ENCODE data around the gene MORC2.

MORC2 gene

DNA sequence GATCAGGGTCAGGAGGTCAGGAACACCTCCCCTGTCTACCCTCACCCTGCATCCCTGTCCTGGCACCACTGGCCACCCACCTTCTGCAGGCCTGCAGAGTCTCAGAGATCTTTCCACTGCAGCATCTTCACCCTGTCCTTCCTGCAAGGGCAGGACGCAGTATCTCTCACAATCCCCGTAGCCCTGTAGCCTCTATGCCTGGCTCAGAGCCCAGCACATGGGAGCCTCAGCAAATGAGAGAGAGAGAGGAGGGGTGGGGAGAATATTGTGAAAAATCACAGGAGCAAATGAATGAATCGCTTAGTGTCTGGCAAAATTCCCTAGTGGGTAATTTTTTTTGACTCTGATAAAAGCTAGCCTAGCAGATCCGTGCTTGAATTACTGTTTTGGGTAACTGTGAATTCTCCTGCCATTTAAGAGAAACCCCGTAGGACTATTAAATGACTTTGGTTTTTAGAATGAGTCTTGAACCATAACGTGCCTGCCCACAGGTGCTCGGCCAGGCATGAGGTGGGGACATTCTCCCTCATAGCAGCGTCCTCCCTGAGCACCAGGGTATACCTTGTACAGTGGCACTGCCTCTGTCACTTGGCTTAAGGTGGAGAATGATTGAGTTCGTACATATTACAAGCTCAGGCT, 91.5 kb downstream of the MORC2 start:
- Histone ChIP-seq H3K4me1 (ENCODE audit: insufficient read depth, low read length) (no peaks in the 10 kb centered on the region), H3K27ac (ENCODE audit: low read depth, low read length) (no peak overlapping the region), H3K4me3 (ENCODE audit: low read depth in 1 of 2, low read length in 2 of 2) (no peak overlapping the region), H3K9ac (ENCODE audit: low read length) (no peak overlapping the region), H3K9me3 (ENCODE audit: low read length) (no peaks in the 10 kb centered on the region), H3K36me3 (ENCODE audit: insufficient read depth, low read length) (no peaks in the 10 kb centered on the region), H3K27me3 (ENCODE audit: control insufficient read depth in 1 of 2, insufficient read depth in 2 of 2, low read length in 2 of 2) (no peaks in the 10 kb centered on the region)

DNA sequence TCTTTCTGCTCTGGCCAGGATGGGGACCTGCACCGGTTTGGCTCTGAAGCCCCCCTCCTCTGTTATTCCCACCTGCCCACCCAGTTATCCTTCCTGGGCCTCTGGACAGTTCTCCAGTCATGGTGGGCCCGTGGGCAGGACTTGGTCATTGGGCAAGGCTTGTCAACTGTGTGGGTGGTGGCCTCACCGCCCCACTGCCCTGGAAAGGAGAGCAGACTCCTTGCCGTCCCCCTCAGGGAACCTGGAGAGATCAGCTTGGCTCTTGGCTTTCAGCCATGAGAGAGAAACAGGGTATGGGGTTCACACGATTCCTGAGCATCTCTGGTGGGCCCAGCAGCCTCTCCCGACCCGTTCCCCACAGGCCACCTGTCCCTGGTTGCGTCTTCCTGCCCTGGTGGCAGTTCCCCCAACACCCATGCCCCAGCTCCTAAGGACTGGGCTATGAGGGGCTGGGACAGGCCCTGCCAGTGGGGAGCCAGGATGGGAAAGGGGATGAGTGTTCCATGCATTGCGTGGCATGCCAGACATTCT, 92.3 kb downstream of the MORC2 start:
- Histone ChIP-seq H3K27me3 (ENCODE audit: control insufficient read depth in 1 of 2, insufficient read depth in 2 of 2, low read length in 2 of 2) (no peaks in the 10 kb centered on the region), H3K36me3 (ENCODE audit: insufficient read depth, low read length) (no peaks in the 10 kb centered on the region), H3K9ac (ENCODE audit: low read length) (no peak overlapping the region), H3K27ac (ENCODE audit: low read depth, low read length) (no peak overlapping the region), H3K4me3 (ENCODE audit: low read depth in 1 of 2, low read length in 2 of 2) (no peak overlapping the region), H3K9me3 (ENCODE audit: low read length) (no peaks in the 10 kb centered on the region), H3K4me1 (ENCODE audit: insufficient read depth, low read length) (no peaks in the 10 kb centered on the region)

DNA sequence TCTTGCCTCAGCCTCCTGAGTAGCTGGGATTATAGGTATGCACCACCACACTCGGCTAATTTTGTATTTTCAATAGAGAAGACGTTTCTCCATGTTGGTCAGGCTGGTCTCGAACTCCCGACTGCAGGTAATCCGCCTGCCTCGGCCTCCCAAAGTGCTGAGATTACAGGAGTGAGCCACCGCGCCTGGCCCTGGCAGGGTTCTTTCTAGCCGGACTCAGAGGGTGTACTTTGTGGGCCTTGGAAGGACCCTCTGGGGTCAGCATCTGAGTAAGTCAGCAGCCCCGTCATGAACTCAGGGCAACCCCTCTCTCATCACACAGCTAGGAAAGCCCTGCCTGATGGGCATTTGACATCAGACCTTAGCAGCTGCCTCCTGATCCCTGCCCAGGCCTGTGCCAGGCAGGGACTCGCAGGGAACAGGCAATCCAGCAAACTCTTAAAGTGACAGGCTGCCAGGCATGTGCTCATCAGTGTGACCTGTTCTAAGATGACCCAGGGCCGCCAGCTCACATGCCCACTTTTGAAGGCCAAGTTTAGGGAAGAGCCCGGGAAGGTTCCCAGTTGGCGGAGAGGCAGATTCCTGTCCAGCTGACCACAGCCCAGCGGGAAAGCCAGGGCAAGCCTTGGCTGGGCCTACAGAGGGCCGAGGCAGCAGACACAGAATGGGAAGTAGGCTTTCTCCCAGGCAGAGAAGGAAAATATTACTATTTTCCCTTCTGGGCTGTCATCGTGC, 92.9 kb downstream of the MORC2 start:
- no peaks in the 10 kb centered on the region for H3K36me3 ChIP-seq (ENCODE audit: insufficient read depth, low read length)
- H3K27ac ChIP-seq (ENCODE audit: low read depth, low read length), result no peak overlapping the region
- H3K27me3 ChIP-seq (ENCODE audit: control insufficient read depth in 1 of 2, insufficient read depth in 2 of 2, low read length in 2 of 2), result no peaks in the 10 kb centered on the region
- H3K9ac ChIP-seq (ENCODE audit: low read length), result no peak overlapping the region
- H3K9me3 ChIP-seq (ENCODE audit: low read length), result no peaks in the 10 kb centered on the region
- H3K4me1 ChIP-seq (ENCODE audit: insufficient read depth, low read length), result no peaks in the 10 kb centered on the region
- H3K4me3 ChIP-seq (ENCODE audit: low read depth in 1 of 2, low read length in 2 of 2), result no peak overlapping the region

All from muscle layer of colon (tissue), 2 donors.